WTC11 (cell line): Measurements from ENCODE around the gene OBI1. TPM values are rescaled to one million over a fixed set of nuclear protein-coding genes. Genes with fewer than 3 reads are reported as not detected.
"Not testable (repeated sequence)": the region's sequence is repeated elsewhere in the genome, so short reads cannot be mapped to it uniquely, and the experiment has no call there.

Source experiments
- ATAC-seq: fragments of 200-7000 bp; cut with Tn5 transposase; 2 replicates; pipeline ENCODE4 v1.10.0; 2021; ENCODE audit warnings: mild to moderate bottlenecking, moderate library complexity
- CTCF ChIA-PET: fragments of 300-600 bp; sonication (Branson Sonifier 250); formaldehyde crosslinking; loops from one replicate; lab custom pipeline; 2021; ENCODE audit warnings: antibody characterized with exemption; lab: Charles Lee
- POLR2A ChIA-PET: fragments of 350-600 bp; sonication (Branson Sonifier 250); formaldehyde crosslinking; loops from one replicate; lab custom pipeline; 2021; ENCODE audit warnings: antibody characterized with exemption; lab: Charles Lee
- DNase-seq: peaks from one replicate; pipeline ENCODE4 v3.0.0; 2021; ENCODE audit warnings: low spot score
- H3K27ac Mint-ChIP-seq: 2 replicates; pipeline ENCODE4 v1.8.0; 2021; ENCODE audit warnings: mixed read lengths
- H3K27me3 Mint-ChIP-seq: 2 replicates; pipeline ENCODE4 v1.8.0; 2021; ENCODE audit warnings: low read depth, mild to moderate bottlenecking, moderate library complexity, mixed read lengths
- H3K36me3 Mint-ChIP-seq: 2 replicates; pipeline ENCODE4 v1.8.0; 2021; ENCODE audit warnings: mixed read lengths
- H3K4me1 Mint-ChIP-seq: 2 replicates; pipeline ENCODE4 v1.8.0; 2022; ENCODE audit warnings: mixed read lengths
- H3K4me3 Mint-ChIP-seq: 2 replicates; pipeline ENCODE4 v1.8.0; 2021; ENCODE audit warnings: mild to moderate bottlenecking, moderate library complexity, mixed read lengths
- H3K9me3 Mint-ChIP-seq: 2 replicates; pipeline ENCODE4 v1.8.0; 2021; ENCODE audit warnings: mixed read lengths
- ATF3 ChIP-seq: sonication (generic); formaldehyde crosslinking; conservative IDR thresholded peaks from 2 replicates; pipeline ENCODE4 v1.8.1; 2022; ENCODE audit warnings: mild to moderate bottlenecking, missing genetic modification reagents
- CBFB ChIP-seq: sonication (generic); formaldehyde crosslinking; IDR thresholded peaks from 2 replicates; pipeline ENCODE4 v1.8.1; 2022; ENCODE audit warnings: mild to moderate bottlenecking, low read depth, missing genetic modification reagents
- CREB1 ChIP-seq: sonication (generic); formaldehyde crosslinking; IDR thresholded peaks from 2 replicates; pipeline ENCODE4 v1.8.0; 2023; ENCODE audit warnings: mild to moderate bottlenecking, missing genetic modification reagents
- CREM ChIP-seq: sonication (generic); formaldehyde crosslinking; IDR thresholded peaks from 2 replicates; pipeline ENCODE4 v1.8.1; 2022; ENCODE audit warnings: mild to moderate bottlenecking, missing genetic modification reagents, moderate library complexity
- ELF4 ChIP-seq: sonication (generic); formaldehyde crosslinking; IDR thresholded peaks from 2 replicates; pipeline ENCODE4 v1.8.1; 2022; ENCODE audit warnings: low read depth, mild to moderate bottlenecking, moderate library complexity, missing genetic modification reagents
- EMX1 ChIP-seq: fragments of 250-450 bp; sonication (Bioruptor Pico); IDR thresholded peaks from 2 replicates; pipeline ENCODE4 v1.8.0; 2021; ENCODE audit warnings: mild to moderate bottlenecking
- ESRRA ChIP-seq: sonication (generic); formaldehyde crosslinking; IDR thresholded peaks from 2 replicates; pipeline ENCODE4 v1.8.1; 2022; ENCODE audit warnings: mild to moderate bottlenecking, missing genetic modification reagents, borderline replicate concordance
- FOXK1 ChIP-seq: sonication (generic); formaldehyde crosslinking; IDR thresholded peaks from 2 replicates; pipeline ENCODE4 v1.8.0; 2022; ENCODE audit warnings: mild to moderate bottlenecking, moderate library complexity, missing genetic modification reagents
- MLX ChIP-seq: sonication (generic); formaldehyde crosslinking; IDR thresholded peaks from 2 replicates; pipeline ENCODE4 v1.8.1; 2023; ENCODE audit warnings: mild to moderate bottlenecking, missing genetic modification reagents, moderate library complexity
- NR1H2 ChIP-seq: sonication (generic); formaldehyde crosslinking; IDR thresholded peaks from 2 replicates; pipeline ENCODE4 v1.9.0; 2021; ENCODE audit warnings: mild to moderate bottlenecking, moderate library complexity, missing genetic modification reagents
- OVOL2 ChIP-seq: fragments of 250-450 bp; sonication (Bioruptor Pico); IDR thresholded peaks from 2 replicates; pipeline ENCODE4 v1.9.0; 2021; ENCODE audit warnings: mild to moderate bottlenecking, borderline replicate concordance
- SMAD4 ChIP-seq: sonication (generic); formaldehyde crosslinking; IDR thresholded peaks from 2 replicates; pipeline ENCODE4 v1.8.0; 2022; ENCODE audit warnings: mild to moderate bottlenecking, missing genetic modification reagents
- SOX15 ChIP-seq: fragments of 250-450 bp; sonication (Bioruptor Pico); IDR thresholded peaks from 2 replicates; pipeline ENCODE4 v1.9.0; 2021; ENCODE audit warnings: mild to moderate bottlenecking
- SP1 ChIP-seq: sonication (generic); formaldehyde crosslinking; conservative IDR thresholded peaks from 2 replicates; pipeline ENCODE4 v1.8.1; 2022; ENCODE audit warnings: missing genetic modification reagents
- STAT6 ChIP-seq: sonication (generic); formaldehyde crosslinking; conservative IDR thresholded peaks from 2 replicates; pipeline ENCODE4 v1.8.1; 2023; ENCODE audit warnings: mild to moderate bottlenecking, low read depth, missing genetic modification reagents, moderate library complexity
- TCF7 ChIP-seq: sonication (generic); formaldehyde crosslinking; IDR thresholded peaks from 2 replicates; pipeline ENCODE4 v1.8.0; 2022; ENCODE audit warnings: mild to moderate bottlenecking, low read depth, missing genetic modification reagents, moderate library complexity
- ZBTB21 ChIP-seq: sonication (generic); formaldehyde crosslinking; IDR thresholded peaks from 2 replicates; pipeline ENCODE4 v1.8.1; 2023; ENCODE audit warnings: mild to moderate bottlenecking, missing genetic modification reagents, borderline replicate concordance
- ZNF232 ChIP-seq: sonication (generic); formaldehyde crosslinking; IDR thresholded peaks from 2 replicates; pipeline ENCODE4 v1.8.0; 2022; ENCODE audit warnings: mild to moderate bottlenecking, missing genetic modification reagents
- ZNF263 ChIP-seq: sonication (generic); formaldehyde crosslinking; IDR thresholded peaks from 2 replicates; pipeline ENCODE4 v1.8.1; 2022; ENCODE audit warnings: low read depth, mild to moderate bottlenecking, moderate library complexity, missing genetic modification reagents
- ZNF416 ChIP-seq: fragments of 250-450 bp; sonication (Bioruptor Pico); IDR thresholded peaks from 2 replicates; pipeline ENCODE4 v1.9.0; 2021; ENCODE audit warnings: mild to moderate bottlenecking, inconsistent platforms
- total RNA-seq: library from RNA; stranded (reverse); gene quantifications from 3 replicates; pipeline ENCODE4 v1.2.3, GENCODE V29; 2021
- TF ChIP-seq, protein P1 (sequence below): fragments of 250-450 bp; sonication (Bioruptor Pico); IDR thresholded peaks from 2 replicates; pipeline ENCODE4 v1.9.0; 2021; ENCODE audit warnings: mild to moderate bottlenecking

OBI1 gene
- total RNA-seq, 1 experiment from 2014 or later: 13.4 TPM

GRCh38 chr13:78649997-78650716 is 8.8 kb downstream of the OBI1 start:
- ChIA-PET POLR2A (no interaction called here), CTCF (no interaction called here)
- H3K27me3 Mint-ChIP-seq: peaks cover 4% of the 10 kb centered on the region; the same call in 1 of the 2 replicates
- no peak overlapping the region for H3K27ac Mint-ChIP-seq
- TF ChIP-seq SP1 (CRISPR knock-in tag) (no peak), ZNF263 (CRISPR knock-in tag) (no peak), ZNF232 (CRISPR knock-in tag) (no peak), ATF3 (CRISPR knock-in tag) (no peak), FOXK1 (CRISPR knock-in tag) (no peak), EMX1 (CRISPR knock-in tag) (no peak)
- DNase-seq: no peak
- H3K4me3 Mint-ChIP-seq: no peak overlapping the region
- H3K9me3 Mint-ChIP-seq: no peaks in the 10 kb centered on the region
- ATAC-seq: no peak
- peaks cover 22% of the 10 kb centered on the region for H3K4me1 Mint-ChIP-seq
- H3K36me3 Mint-ChIP-seq: no peaks in the 10 kb centered on the region

DNA sequence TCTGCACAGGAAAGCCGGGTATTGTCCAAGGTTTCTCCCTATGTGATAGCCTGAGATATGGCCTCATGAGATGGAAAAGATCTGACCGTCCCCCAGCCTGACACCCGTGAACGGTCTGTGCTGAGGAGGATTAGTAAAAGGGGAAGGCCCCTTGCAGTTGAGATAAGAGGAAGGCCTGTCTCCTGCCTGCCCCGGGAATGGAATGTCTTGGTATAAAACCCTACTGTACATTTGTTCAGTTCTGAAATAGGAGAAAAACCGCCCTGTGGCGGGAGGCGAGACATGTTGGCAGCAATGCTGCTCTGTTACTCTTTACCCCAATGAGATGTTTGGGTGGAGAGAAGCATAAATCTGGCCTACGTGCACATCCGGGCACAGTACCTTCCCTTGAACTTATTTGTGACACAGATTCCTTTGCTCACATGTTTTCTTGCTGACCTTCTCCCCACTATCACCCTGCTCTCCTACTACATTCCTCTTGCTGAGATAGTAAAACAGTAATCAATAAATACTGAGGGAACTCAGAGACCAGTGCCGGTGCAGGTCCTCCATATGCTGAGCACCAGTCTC is 11.8 kb downstream of the OBI1 start:
- CTCF ChIA-PET, H3K9me3 Mint-ChIP-seq, H3K27ac Mint-ChIP-seq: not testable (repeated sequence)

GRCh38 chr13:78638216-78638615 is 20.7 kb downstream of the OBI1 start:
- Mint-ChIP-seq H3K9me3 (no peaks in the 10 kb centered on the region), H3K4me3 (no peak overlapping the region), H3K36me3 (peaks cover 57% of the 10 kb centered on the region)
- no peak for DNase-seq
- CTCF ChIA-PET: interaction anchor here (1.4 kb wide), 1 partner anchor 51 kb away, joined by 4 read pairs; no protein-coding TSS in a partner anchor
- ATAC-seq: no peak
- TF ChIP-seq NR1H2 (CRISPR knock-in tag) (no peak), MLX (CRISPR knock-in tag) (no peak), TCF7 (no peak), ZNF416 (CRISPR knock-in tag) (no peak), SMAD4 (CRISPR knock-in tag) (no peak), ELF4 (CRISPR knock-in tag) (no peak), CREB1 (CRISPR knock-in tag) (no peak), STAT6 (no peak), CREM (CRISPR knock-in tag) (no peak), OVOL2 (CRISPR knock-in tag) (no peak), FOXK1 (CRISPR knock-in tag) (no peak), SOX15 (CRISPR knock-in tag) (no peak), CBFB (no peak), ESRRA (CRISPR knock-in tag) (no peak), ZBTB21 (CRISPR knock-in tag) (no peak)
- TF ChIP-seq, protein P1, sequence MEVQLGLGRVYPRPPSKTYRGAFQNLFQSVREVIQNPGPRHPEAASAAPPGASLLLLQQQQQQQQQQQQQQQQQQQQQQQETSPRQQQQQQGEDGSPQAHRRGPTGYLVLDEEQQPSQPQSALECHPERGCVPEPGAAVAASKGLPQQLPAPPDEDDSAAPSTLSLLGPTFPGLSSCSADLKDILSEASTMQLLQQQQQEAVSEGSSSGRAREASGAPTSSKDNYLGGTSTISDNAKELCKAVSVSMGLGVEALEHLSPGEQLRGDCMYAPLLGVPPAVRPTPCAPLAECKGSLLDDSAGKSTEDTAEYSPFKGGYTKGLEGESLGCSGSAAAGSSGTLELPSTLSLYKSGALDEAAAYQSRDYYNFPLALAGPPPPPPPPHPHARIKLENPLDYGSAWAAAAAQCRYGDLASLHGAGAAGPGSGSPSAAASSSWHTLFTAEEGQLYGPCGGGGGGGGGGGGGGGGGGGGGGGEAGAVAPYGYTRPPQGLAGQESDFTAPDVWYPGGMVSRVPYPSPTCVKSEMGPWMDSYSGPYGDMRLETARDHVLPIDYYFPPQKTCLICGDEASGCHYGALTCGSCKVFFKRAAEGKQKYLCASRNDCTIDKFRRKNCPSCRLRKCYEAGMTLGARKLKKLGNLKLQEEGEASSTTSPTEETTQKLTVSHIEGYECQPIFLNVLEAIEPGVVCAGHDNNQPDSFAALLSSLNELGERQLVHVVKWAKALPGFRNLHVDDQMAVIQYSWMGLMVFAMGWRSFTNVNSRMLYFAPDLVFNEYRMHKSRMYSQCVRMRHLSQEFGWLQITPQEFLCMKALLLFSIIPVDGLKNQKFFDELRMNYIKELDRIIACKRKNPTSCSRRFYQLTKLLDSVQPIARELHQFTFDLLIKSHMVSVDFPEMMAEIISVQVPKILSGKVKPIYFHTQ (CRISPR knock-in tag): no peak
- TF ChIP-seq, all 79 proteins: peak for 0
- Mint-ChIP-seq H3K27ac (no peak overlapping the region), H3K4me1 (peaks cover 3% of the 10 kb centered on the region), H3K27me3 (no peaks in the 10 kb centered on the region)
- POLR2A ChIA-PET: no interaction called here

More for the DNA sequence above, 11.8 kb downstream of the OBI1 start:
- POLR2A ChIA-PET, ATAC-seq, DNase-seq, H3K4me3 Mint-ChIP-seq, H3K36me3 Mint-ChIP-seq, H3K27me3 Mint-ChIP-seq: not testable (repeated sequence)
- H3K4me1 Mint-ChIP-seq: peaks cover 23% of the 10 kb centered on the region
